ENCODE data around the gene AMN1. TPM values are rescaled to one million over a fixed set of nuclear protein-coding genes. Genes with fewer than 3 reads are reported as not detected.

Gene AMN1
- 134 and 142 TPM in 2 replicates for polyA plus RNA-seq

DNA sequence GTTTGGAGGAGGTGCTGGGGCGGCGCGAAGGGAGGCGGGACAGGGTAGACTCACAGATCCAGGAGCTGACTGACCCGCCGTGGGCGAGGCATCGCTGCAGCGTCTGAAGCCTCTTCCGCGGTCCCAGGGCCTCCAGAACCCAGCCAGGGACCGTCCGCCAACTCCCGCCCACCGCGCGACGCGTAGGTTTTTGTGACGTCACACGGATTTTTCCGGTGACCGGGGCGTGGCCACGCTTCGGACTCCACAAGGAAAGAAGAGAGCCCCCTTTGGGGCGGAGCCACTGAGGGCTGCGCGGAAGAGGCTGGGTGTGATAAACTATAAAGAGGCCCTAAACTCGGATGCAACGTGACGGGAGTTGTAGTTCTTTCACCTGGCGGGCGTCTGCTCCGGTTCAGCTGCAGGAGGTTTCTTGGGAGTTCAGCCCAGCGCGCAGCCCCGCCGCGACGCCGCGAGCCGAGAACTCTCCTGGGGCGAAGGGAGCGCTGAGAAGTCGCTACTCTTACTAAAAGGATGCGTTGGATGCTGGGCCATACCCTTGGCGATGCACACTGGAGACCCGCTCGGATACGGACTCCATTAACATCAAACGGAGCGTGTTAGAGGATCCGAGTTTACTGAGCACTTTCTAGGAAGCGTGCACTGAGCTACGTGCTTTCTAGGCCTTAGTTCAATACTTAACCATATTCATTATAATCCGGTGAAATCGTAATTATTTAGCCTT is at the start of gene AMN1:
AMN1 (minus strand) TSS at position 105 of the 724 bp plus-strand sequence; CDS start at position 92, 13 bp downstream.

DNA sequence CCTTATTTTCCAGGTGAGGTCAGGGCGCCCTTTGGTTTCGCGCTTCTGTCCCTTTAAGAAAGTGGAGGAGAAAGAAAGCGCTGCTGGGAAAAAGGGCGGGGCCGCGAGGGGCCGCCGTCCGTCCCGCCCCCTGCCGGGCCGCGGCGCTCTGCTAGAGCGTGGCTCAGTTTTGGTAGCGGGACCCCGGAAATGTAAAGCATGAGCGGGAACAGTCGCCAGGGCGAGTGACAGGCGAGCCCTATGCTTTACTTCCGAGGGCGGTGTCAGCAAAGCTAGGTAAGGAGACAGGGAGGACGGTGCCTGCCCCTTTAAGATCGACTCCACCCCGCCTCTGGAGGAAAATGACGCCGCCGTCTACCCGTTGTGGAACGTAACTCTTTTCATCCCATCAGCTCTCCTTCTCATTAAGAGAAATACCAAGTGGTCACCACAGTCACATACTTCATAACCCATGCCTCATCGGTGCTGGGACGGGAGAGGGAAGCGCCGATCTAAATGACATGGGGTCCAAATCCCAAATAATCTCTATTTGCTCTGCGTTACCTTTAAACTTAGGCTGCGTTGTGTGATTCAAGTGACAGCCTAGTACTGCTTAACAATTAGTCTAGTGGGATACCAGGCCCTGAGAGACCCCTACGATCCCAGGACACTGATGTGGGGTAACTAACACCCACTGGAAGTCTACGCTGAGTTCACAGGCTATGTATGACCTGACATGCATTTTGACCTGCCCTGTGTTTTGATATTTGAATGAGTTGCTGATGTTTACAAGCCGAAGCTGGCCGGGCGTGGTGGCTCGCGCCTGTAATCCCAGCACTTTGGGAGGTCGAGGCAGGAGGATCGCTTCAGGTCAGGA is 69.5 kb downstream of the AMN1 start, which contains the start of gene ETFBKMT:
ETFBKMT (plus strand) TSS at position 602 of the 856 bp plus-strand sequence. CDS start 2,266 bp downstream, outside the sequence.

Other genes starting within 250 kb of the AMN1 start
- 30.1 and 32.0 TPM in 2 replicates for gene DENND5B, start 137.9 kb downstream of the AMN1 start, polyA plus RNA-seq
- 5.5 and 6.2 TPM in 2 replicates for gene ETFBKMT, start 69.3 kb downstream of the AMN1 start, polyA plus RNA-seq
- 18.0 and 22.4 TPM in 2 replicates for gene RESF1, start 230.4 kb upstream of the AMN1 start, polyA plus RNA-seq

Data from Purkinje cell (primary cell).